SK-N-DZ (cell line): ENCODE results near the gene FCER1G.

Experiments
- DNase-seq: peaks from one replicate; pipeline ENCODE4 v3.0.0-alpha.2; 2015; ENCODE audit warnings: low spot score

FCER1G gene

DNA sequence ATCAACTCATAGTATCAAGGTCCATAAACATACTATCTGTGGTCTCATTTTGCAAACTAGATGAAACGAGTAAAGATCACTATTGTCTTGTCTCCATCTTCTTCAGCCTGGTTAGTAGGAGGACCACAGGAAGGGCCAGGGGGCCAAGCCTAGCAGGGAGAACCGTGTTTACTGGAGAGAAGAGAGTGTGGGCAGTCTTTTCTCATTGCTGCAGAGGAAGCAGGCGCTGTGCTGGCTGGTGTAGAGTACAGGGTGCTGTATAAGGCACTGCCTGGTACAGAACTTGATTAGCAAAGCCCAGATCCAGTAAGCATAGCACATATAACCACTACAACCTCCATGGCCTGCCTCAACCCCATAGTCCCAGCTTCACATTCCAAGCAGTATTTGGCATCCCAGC lies 27.8 kb upstream of the FCER1G start:
- no peak for DNase-seq

GRCh38 chr1:161188381-161188780 lies 26.7 kb upstream of the FCER1G start:
- DNase-seq, result no peak

GRCh38 chr1:161189036-161189435 lies 26.1 kb upstream of the FCER1G start:
- no peak for DNase-seq

- DNase-seq, result no peak
Measured at GRCh38 chr1:161190962-161191521, 24.1 kb upstream of the FCER1G start.

- no peak for DNase-seq
Measured at GRCh38 chr1:161191971-161192370, 23.1 kb upstream of the FCER1G start.

- peak; percentile 74 for DNase-seq
Measured at GRCh38 chr1:161192476-161193465, 22.3 kb upstream of the FCER1G start.

DNA sequence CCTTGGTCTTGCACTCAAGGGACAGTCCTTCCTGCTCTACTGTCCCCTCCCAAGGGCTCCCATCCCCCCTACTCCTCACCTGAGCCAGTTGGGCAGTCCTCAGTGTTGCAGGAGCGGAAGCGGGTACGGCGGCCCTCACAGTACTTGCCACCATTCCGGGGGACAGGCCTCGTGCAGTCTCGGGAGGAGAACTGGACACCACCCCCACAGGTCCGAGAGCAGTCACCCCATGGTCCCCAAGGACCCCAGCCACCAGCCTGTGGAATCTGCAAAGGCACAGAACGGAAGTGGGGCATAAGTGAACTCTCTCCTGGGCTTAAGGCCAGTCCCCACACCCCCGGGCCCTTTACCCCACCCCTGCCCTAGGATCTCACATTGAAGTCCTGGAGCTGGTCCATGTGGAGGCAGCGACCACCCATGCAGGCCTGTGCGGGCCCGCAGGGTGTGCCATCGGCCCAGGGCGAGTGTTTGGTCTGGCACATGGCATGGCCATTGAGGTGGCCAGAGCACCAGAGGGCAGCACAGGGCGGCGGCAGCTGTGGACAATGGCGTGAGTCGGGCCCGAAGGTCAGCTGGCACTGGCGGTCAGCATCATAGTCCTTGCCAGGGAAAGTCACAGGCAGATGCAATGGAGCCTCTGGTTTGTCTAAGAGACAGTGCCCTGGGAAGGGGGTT lies 21.4 kb upstream of the FCER1G start:
- DNase-seq, result no peak

DNA sequence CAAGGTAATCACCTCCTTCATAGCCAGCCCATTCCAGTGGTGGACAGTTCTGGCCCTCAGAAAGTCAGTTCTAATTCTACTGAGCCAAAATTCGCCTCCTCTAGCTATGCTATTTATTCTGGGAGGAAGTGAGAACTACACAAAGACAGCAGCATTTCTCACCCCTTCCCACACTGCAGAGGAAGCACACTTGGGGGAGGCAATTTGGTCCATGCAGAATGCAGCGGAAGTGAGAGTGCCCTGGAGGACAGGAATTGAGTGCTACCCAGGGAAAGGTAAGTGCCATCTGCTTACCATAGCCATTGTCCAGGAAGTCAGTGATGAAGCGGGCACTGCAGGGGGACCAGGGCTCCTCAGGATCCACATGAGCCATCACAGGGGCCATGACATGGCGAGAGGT lies 19.9 kb upstream of the FCER1G start:
- no peak for DNase-seq

DNA sequence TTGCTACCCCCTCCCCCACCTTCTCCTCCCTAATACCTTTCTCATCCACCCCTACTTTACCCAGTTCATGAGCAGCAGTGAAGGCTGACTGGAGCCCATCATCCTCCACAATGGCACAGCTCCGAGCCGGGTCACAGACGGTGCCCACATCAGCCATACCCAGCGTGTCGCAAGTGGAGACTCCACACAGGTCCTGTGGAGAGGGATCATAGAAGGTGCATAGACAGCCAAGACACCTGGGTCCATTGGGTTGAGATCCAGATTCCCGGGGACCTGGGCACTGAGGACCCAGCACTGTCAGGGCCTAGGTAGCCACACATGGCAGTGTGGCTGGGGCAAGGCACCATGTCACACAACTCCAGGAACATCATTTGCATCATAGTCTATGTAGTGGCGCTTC lies 19.0 kb upstream of the FCER1G start:
- DNase-seq, result no peak

DNA sequence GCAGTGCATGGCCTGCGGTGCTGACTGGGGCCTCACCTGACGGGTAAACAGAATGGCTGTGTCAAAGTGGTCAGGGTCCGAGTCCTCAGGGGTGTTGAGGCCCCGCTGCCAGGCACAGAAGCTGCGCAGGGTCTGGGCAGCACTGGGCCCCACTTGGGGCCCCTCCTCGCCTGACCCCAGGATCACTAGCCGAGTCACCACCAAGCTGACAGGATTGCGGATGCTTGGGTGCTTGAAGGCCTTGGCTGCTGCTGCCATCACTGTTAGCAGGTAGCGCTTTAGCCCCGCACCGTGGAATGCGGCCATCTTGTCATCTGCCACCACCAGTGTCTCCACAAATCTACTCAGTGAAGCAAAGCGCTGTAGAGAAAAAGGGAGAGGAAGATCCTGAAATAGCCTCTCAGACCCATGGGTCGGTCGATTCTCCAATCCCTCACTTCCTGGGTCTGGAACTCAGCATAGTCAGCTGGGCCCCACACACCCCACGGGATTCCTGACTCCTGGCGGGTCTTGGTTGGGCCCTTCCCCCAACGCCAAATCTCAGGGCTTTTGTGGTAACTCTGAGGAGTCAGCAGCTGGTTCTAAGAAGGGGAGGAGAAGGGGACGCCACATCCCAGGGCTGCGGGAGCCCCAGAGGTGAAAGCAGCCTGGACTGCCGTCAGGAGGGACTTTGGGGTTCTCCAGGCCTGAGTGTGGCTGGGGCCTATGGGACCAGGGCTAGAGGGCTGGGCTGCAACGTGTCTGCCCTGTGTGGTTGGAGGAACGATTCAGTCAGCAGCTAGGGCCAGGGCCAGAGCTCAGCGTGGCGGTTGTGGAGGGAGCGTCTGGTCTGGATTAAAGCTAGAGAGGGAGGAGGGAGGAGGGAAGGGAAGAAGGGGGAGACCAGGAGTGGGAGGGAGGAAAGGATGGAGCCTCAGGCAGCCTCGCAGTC lies 18.3 kb upstream of the FCER1G start:
- DNase-seq, result peak; percentile 92

- no peak for DNase-seq
Measured at GRCh38 chr1:161197560-161198193, 17.4 kb upstream of the FCER1G start.

DNA sequence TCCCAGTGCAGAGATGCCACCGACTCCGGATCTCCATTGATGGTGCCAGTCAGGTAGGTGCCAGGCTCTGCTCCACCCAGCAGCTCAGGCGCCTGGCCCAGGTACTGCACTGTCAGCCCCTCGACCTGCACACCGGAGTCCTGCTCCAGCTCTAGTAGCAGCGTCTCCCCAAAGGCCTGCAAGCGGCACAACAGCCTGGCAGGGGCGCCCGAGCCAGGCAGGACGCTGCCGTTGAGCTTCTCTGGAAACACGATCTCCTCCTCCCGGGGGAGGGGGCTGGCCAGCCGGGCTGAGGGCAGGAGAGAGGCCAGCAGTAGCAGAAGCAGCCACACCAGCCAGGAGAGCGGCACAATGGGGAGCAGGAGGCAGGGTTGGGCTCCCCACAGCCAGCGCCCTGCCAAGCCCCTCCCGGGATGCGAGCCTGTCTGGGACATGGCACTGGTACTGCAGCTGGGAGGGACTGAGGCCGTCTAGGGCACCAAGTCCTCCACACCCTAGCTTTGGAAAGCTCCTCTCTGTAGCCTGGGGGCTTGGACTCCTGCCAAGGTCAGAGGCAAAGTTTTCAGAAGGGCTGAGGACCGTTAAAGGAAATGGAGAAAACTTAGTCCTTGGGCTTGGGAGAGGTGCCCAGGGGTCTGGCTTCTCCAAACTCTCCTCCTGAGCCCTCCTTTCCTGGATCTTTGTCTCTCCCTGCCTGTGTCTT lies 16.8 kb upstream of the FCER1G start:
- DNase-seq, result peak; percentile 62

GRCh38 chr1:161198897-161199431 lies 16.1 kb upstream of the FCER1G start, which contains the start of gene ADAMTS4:
Gene ADAMTS4, minus strand, starts transcription at chr1:161199054. Its CDS starts 427 bp downstream, at chr1:161198627.
- peak; percentile 86 for DNase-seq

- DNase-seq, result no peak
Measured at GRCh38 chr1:161199506-161200139, 15.5 kb upstream of the FCER1G start.

GRCh38 chr1:161200421-161200991 lies 14.6 kb upstream of the FCER1G start:
- DNase-seq, result no peak

DNA sequence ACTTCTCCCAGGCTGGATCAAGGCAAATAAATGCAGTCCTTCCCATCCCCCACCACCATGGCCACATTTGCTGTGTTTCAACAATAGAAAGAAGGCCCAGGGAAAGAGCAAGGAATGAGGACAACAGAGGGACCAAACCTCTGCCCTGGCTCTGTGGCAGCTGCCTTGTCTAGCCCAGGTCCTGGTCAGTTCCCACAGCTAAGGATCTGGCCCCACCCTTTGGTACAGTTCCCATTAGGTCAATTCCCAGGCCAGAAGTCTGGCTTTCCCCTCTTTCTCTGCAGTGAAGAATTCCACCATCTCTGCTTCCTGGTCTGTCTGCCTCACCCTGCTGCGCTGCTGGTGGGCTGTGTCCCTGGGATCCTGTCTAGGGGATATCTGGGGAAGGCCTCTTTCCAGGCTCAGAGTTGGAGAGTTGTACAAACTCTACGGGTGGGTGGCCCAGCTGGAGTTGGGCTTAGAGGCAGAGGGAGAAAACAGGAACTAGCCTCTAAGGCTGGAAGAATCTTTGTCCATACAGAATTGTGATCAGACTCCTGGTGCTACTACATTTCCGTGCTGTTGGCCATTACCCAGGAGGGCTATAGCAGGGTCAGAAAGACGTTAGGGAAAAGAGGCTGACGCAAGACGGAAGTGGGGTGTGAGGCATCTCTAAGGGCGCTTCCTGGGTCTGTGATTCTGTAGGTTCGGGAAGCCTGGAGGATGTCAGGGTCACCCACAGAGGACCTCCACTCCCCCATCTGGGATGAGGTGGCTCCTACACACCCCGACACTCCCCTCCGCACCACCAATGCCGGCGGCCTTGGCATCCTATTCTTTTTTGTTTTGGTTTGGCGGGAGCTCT lies 13.9 kb upstream of the FCER1G start:
- DNase-seq, result no peak

DNA sequence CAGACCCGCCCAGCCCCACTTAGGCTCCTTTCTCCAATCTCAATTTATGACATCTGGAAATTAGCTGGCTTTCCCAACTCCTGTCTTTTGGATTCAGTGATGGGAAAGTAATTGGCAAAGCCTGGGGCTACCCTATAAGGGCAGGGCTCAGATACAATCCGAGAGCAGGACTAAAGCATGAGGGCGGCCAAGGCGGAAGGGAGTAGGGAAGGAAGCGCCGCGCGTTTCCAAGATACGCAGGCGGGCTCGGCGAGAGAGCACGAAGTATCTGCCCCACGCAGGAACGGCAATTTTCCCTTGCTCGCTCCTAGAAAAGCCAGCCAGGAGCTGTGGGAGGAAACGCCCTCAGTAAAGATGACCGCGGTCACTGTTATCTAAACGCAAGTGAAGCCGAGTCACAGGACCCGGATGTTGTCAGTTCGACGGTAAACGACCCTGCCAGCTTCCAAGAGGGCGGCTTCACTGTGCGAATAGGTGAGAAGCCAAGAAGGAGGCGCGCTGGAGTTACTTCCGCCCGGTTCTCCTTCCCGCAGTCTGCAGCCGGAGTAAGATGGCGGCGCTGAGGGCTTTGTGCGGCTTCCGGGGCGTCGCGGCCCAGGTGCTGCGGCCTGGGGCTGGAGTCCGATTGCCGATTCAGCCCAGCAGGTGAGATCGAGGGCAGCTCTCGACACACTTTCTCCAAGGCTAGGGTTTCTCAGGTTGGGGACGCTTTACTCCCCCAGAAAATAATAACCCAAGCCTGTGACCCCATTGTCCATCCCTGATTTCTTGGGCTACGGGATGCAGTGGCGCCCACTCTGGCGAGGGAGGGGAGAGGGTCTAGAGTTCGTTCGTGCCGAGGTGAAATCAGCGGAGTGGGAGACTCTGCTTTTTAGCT lies 13.0 kb upstream of the FCER1G start, which contains the start of gene NDUFS2:
NDUFS2 (plus strand) TSS at position 532 of the 877 bp plus-strand sequence; CDS start at position 551, 19 bp downstream.
- peak; percentile 99 for DNase-seq
